Hippocampal formation (tissue), 2 donors: ENCODE measurements around the gene HLA-DPA1.

ENCODE experiments used
- DNase-seq, 2 donors: peaks; one replicate each; lab custom pipeline; 2025; lab: John Stamatoyannopoulos, UW

HLA-DPA1 gene

GRCh38 chr6:33088931-33089620 lies 15.6 kb upstream of the HLA-DPA1 start:
- no peak for DNase-seq

DNA sequence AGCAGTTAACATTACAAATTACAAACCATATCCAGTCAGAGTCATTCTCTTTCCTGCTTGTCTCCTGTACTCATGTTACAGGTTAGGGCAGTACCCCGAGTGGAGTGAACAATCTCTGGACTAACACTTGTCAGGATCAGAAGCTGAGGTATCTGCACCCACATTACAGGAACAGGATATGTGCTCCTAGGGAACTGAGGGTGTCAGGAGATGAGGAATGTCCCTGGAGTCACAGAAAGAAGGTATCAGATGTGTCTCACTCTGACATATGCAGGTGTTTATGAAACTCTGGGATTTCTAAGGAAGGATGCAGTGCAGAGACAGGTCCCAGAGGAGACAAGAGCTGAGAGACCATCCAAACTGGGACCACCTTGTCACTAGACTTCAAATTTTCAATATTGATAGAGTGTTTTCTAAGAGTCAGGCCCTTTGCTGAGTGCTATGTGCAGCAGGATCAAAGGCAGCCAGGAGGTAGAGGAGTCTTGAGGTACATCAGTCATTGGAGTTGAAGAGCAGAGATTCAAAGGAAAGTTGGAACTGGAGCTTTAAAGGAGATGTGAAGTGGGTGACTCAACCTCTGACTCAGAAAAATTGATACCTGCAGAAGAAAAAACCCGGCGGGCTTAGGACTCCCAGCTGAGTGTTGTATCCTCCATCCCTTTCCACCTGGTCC lies 14.9 kb upstream of the HLA-DPA1 start:
- DNase-seq = no peak

DNA sequence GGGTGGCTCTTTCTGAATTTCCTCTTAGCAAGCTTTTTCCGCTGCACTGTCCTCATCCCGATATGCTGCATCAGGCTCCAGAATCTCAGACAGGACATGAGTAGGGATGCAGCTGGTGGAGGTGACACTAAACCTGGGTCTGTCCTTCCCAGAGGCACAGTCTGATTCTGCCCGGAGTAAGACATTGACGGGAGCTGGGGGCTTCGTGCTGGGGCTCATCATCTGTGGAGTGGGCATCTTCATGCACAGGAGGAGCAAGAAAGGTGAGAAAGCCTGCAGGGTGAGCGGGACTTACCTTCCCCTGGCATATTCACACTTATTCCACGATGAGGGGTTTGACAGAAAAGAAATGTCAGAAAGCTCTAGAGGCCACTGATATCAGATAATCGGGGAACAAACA lies 12.2 kb upstream of the HLA-DPA1 start:
- no peak for DNase-seq

- DNase-seq = peak in 1 of 2 donors; percentile 44
These were observed 9.3 kb upstream of the HLA-DPA1 start for GRCh38 chr6:33082702-33083101.

GRCh38 chr6:33081098-33081824 lies 7.8 kb upstream of the HLA-DPA1 start:
- no peak for DNase-seq

- DNase-seq = peak in 1 of 2 donors; percentile 22
These were observed 7.0 kb upstream of the HLA-DPA1 start for GRCh38 chr6:33080127-33081089.

- no peak for DNase-seq
These were observed 6.1 kb upstream of the HLA-DPA1 start for GRCh38 chr6:33079580-33079979.

DNA sequence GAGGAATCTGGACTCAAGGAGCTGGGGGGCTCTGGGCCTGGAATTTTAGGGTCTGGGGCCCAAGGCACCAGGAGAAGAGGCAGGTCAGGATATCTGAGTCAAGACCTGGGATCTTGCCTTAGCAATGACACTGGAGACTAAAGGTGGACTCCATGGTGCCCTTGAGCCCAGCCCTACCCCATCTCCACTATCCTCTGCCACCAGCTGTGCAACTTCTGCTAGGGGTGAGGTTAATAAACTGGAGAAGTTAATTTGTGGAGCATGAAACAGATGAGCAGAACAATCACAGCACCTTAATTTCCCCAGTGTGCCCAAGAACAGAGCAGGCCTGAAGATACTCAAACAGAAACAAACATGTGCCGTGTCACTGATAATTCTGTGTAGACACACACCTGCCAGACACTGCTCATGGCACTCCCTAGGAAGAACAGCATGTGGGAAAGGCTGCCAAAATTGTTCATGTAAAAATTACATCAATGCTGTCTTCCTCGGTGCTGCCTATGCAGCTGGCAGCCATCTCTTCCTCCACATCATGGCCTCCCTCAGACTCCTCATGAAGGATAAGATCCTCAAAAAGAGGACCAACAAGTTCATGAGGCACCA lies 5.6 kb upstream of the HLA-DPA1 start:
- DNase-seq = no peak

- no peak for DNase-seq
These were observed 5.0 kb upstream of the HLA-DPA1 start for GRCh38 chr6:33078442-33078841.

GRCh38 chr6:33077908-33078307 lies 4.5 kb upstream of the HLA-DPA1 start:
- DNase-seq = no peak

- no peak for DNase-seq
These were observed 3.0 kb upstream of the HLA-DPA1 start for GRCh38 chr6:33076406-33076934.

DNA sequence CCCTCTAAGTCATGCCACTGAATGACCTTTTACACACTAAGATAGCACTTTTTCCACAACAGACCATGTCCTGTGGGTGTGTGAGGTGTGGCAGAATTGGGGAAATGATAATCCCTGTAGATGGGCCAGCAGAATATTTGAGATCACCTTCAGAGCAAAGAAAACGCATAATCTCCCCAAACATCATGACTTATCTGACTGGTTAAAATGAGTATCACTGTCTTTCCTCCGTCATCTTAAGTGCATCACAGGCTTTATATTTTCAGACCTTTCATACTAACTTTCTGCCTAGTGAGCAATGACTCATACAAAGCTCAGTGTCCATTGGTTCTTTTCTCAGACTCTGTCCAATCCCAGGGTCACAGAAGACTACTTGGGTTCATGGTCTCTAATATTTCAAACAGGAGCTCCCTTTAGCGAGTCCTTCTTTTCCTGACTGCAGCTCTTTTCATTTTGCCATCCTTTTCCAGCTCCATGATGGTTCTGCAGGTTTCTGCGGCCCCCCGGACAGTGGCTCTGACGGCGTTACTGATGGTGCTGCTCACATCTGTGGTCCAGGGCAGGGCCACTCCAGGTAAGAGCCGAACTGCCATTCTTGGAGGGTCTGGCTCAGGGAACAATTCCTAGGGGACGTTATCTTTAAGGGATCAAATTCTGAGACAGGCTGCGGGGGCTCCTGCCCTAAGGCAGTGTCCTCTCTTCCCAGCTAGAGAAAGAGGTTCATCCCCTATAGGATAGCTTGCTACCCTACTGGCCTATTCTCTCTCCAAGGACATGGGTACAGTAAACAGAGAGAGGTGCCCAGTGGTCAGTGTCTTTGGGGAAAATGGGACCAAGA lies 2.3 kb upstream of the HLA-DPA1 start, which contains the start of gene HLA-DPB1:
Gene HLA-DPB1 (plus strand): TSS at position 423 of the 838 bp plus-strand sequence. CDS start 52 bp downstream, at position 475.
- peak in 1 of 2 donors; percentile 76 for DNase-seq

GRCh38 chr6:33075208-33075567 lies 1.7 kb upstream of the HLA-DPA1 start:
- no peak for DNase-seq

GRCh38 chr6:33072508-33073100 lies 845 bp downstream of the HLA-DPA1 start:
- DNase-seq = no peak

- no peak for DNase-seq
These were observed 1.9 kb downstream of the HLA-DPA1 start for GRCh38 chr6:33071569-33071968.

DNA sequence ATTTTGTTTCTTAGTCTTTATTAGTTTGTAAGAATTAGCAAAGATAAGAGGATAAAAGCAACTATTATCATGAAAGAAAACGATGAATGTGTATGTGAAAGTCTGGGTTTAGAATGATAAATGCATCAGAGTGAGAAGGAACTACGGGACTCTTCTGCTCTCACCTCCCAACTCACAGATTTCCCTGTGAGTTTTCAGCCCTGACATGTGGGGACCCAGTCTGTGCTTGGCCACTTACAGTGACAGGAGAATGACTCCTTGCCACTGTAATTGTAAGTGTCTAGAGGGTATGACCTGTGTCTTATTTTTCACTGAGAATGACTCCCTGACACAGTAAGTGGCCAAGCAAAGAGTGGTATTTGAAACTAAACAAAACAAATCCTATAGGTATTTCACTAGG lies 2.5 kb downstream of the HLA-DPA1 start:
- DNase-seq = no peak

GRCh38 chr6:33069021-33069738 lies 4.3 kb downstream of the HLA-DPA1 start:
- no peak for DNase-seq

DNA sequence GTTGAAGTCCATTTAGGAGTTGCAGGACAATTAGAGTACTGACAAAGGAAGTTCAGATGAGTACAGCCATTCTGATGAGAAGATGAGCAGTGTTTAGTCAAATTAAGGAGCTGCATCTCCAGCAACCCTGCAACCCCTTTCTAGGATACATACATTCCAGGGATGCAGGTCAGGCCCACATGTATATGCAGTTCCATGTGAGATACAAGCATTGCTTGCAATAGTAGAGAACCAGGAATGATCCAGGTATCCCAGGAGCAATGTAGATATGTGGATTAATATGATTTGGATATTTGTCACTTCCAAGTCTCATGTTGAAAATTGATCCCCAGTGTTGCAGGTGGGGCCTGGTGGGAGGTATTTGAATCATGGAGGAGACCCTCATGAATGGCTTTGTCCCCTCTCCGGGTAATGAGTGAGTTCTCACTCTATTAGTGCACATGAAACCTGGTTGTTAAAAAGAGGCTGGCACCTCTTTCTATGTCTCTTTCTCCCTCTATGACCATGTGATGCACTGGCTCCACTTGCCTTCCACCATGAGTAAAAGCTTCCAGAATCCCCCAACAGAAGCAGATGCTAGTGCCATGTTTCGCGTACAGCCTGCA lies 6.4 kb downstream of the HLA-DPA1 start:
- no peak for DNase-seq

GRCh38 chr6:33065312-33065711 lies 8.1 kb downstream of the HLA-DPA1 start:
- no peak for DNase-seq
